Activated naive CD8-positive, alpha-beta T cell treated with anti-CD3 and anti-CD28 coated beads for 36 hours (primary cell): ENCODE results near the gene CDK19. TPM values are rescaled to one million over a fixed set of nuclear protein-coding genes. Genes with fewer than 3 reads are reported as not detected.

Experiments used
- DNase-seq: peaks from one replicate; pipeline ENCODE4 v3.0.0; 2021
- H3K27ac Mint-ChIP-seq: one replicate; pipeline ENCODE4 v1.8.0; 2022; ENCODE audit warnings: mild to moderate bottlenecking, moderate library complexity, mixed read lengths
- H3K27me3 Mint-ChIP-seq: one replicate; pipeline ENCODE4 v1.8.0; 2022; ENCODE audit warnings: mild to moderate bottlenecking, mixed read lengths
- H3K36me3 Mint-ChIP-seq: one replicate; pipeline ENCODE4 v1.8.0; 2021; ENCODE audit warnings: mild to moderate bottlenecking, mixed read lengths
- H3K4me1 Mint-ChIP-seq: one replicate; pipeline ENCODE4 v1.8.0; 2021; ENCODE audit warnings: mixed read lengths
- H3K4me3 Mint-ChIP-seq: one replicate; pipeline ENCODE4 v1.8.0; 2022; ENCODE audit warnings: mild to moderate bottlenecking, moderate library complexity, mixed read lengths
- H3K9me3 Mint-ChIP-seq: one replicate; pipeline ENCODE4 v1.8.0; 2022; ENCODE audit warnings: mixed read lengths
- total RNA-seq, 2 experiments: library from RNA; stranded (reverse); gene quantifications; one replicate each; pipeline ENCODE4 v1.2.3, GENCODE V29; 2021

The CDK19 gene
- total RNA-seq, 2 experiments from 2014 or later = 8.8 to 9.2 TPM

DNA sequence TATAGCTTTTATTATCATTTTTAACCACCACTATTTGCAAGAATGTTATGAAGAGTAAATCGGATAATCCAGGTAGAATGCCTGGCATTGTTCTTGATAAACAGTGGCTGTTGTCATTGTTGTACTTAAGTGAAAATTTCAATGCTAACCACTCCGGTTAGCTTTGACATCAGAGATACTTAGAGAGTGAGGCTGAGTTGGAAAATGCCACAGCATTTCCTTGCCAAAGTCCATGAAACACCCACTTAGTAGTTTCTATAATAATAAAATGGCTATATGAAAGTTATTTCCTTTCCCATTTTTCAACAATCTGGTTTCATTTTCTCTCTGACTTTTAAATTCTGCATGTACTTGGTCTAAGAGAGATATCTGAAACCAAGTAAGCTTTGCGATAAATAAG lies 132.0 kb downstream of the CDK19 start:
- peaks cover 16% of the 10 kb centered on the region for H3K4me1 Mint-ChIP-seq
- DNase-seq = no peak
- no peaks in the 10 kb centered on the region for H3K27me3 Mint-ChIP-seq
- H3K9me3 Mint-ChIP-seq = no peaks in the 10 kb centered on the region
- H3K4me3 Mint-ChIP-seq = no peak overlapping the region
- H3K36me3 Mint-ChIP-seq = no peaks in the 10 kb centered on the region
- no peak overlapping the region for H3K27ac Mint-ChIP-seq

- no peaks in the 10 kb centered on the region for H3K36me3 Mint-ChIP-seq
- peaks cover 13% of the 10 kb centered on the region for H3K4me1 Mint-ChIP-seq
- H3K27me3 Mint-ChIP-seq = no peaks in the 10 kb centered on the region
- no peak overlapping the region for H3K4me3 Mint-ChIP-seq
- no peak overlapping the region for H3K27ac Mint-ChIP-seq
- DNase-seq = peak; percentile 53
- no peaks in the 10 kb centered on the region for H3K9me3 Mint-ChIP-seq
These were observed 132.8 kb downstream of the CDK19 start for GRCh38 chr6:110682460-110682853.

GRCh38 chr6:110681543-110682459 lies 133.5 kb downstream of the CDK19 start:
- no peak for DNase-seq
- Mint-ChIP-seq H3K4me3 (no peak overlapping the region), H3K9me3 (no peaks in the 10 kb centered on the region), H3K27ac (no peak overlapping the region), H3K36me3 (no peaks in the 10 kb centered on the region), H3K27me3 (no peaks in the 10 kb centered on the region), H3K4me1 (peaks cover 8% of the 10 kb centered on the region)

DNA sequence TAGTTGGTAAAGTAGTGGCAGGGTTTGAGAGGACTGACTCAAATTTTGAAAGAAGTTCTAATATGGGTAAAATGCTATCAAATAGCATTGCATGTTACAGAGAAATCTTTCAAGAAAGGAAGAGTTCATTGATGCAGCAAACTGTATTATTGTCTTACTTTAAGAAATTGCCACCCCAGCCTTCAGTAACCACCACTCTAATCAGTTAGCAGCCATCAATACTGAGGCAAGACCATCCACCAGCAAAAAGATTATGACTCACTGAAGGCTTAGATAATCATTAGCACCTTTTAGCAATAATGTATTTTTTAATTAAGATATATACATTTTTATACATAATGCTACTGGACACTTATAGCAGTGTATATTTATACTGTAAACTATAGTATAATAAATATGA lies 138.9 kb downstream of the CDK19 start:
- Mint-ChIP-seq H3K4me3 (no peak overlapping the region), H3K27me3 (no peaks in the 10 kb centered on the region), H3K36me3 (no peaks in the 10 kb centered on the region), H3K4me1 (no peaks in the 10 kb centered on the region), H3K9me3 (no peaks in the 10 kb centered on the region), H3K27ac (no peak overlapping the region)
- no peak for DNase-seq

DNA sequence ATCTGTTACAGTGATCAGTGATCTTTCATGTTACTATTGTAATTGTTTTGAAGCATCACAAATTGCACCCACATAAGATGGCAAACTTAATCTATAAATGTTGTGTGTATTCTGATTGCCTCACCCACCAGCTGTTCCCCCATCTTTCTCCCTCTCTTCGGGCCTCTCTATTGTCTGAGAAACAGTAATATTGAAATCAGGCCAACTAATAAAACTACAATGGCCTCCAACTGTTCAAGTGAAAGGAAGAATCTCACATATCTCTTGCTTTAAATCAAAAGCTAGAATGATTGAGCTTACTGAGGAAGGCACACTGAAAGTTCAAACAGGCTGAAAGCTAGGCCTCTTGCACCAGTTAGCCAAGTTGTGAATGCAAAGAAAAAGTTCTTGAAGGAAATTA lies 141.2 kb downstream of the CDK19 start:
- Mint-ChIP-seq H3K9me3 (no peaks in the 10 kb centered on the region), H3K4me1 (peaks cover 2% of the 10 kb centered on the region), H3K36me3 (no peaks in the 10 kb centered on the region), H3K4me3 (no peak overlapping the region), H3K27ac (no peak overlapping the region), H3K27me3 (no peaks in the 10 kb centered on the region)
- no peak for DNase-seq

GRCh38 chr6:110672122-110672521 lies 143.1 kb downstream of the CDK19 start:
- Mint-ChIP-seq H3K4me3 (no peak overlapping the region), H3K4me1 (peaks cover 2% of the 10 kb centered on the region), H3K27ac (no peak overlapping the region), H3K27me3 (no peaks in the 10 kb centered on the region), H3K9me3 (no peaks in the 10 kb centered on the region), H3K36me3 (no peaks in the 10 kb centered on the region)
- DNase-seq = no peak

GRCh38 chr6:110671447-110671846 lies 143.8 kb downstream of the CDK19 start:
- no peaks in the 10 kb centered on the region for H3K27me3 Mint-ChIP-seq
- no peaks in the 10 kb centered on the region for H3K36me3 Mint-ChIP-seq
- no peaks in the 10 kb centered on the region for H3K9me3 Mint-ChIP-seq
- H3K4me3 Mint-ChIP-seq = no peak overlapping the region
- no peak overlapping the region for H3K27ac Mint-ChIP-seq
- no peak for DNase-seq
- peaks cover 2% of the 10 kb centered on the region for H3K4me1 Mint-ChIP-seq

GRCh38 chr6:110665600-110665999 lies 149.7 kb downstream of the CDK19 start:
- no peak for DNase-seq
- H3K27me3 Mint-ChIP-seq = no peaks in the 10 kb centered on the region
- H3K9me3 Mint-ChIP-seq = peaks cover 2% of the 10 kb centered on the region
- H3K27ac Mint-ChIP-seq = no peak overlapping the region
- H3K4me1 Mint-ChIP-seq = peaks cover 2% of the 10 kb centered on the region
- H3K36me3 Mint-ChIP-seq = peaks cover under 1% of the 10 kb centered on the region
- no peak overlapping the region for H3K4me3 Mint-ChIP-seq

DNA sequence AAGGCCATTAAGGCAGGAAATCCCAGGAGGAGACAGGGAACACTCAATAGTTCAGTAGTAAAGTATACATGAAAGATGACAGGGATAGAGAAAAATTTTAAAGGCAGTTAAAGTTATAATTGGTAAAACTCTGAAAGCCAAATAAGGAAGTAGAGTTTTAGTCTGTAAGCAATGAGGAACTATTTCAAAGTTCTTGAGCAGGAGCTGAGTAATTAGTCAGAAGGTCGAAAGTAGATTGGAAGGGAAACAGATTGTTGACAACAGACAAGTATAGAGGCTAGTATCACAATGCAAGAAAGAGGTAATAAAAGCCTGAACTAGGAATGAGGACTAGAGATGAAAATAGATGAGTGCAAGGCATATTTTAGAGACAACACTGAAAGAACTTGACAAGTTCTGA lies 150.3 kb downstream of the CDK19 start:
- H3K36me3 Mint-ChIP-seq = peaks cover 2% of the 10 kb centered on the region
- no peaks in the 10 kb centered on the region for H3K27me3 Mint-ChIP-seq
- no peak for DNase-seq
- no peaks in the 10 kb centered on the region for H3K4me1 Mint-ChIP-seq
- no peak overlapping the region for H3K4me3 Mint-ChIP-seq
- peaks cover 2% of the 10 kb centered on the region for H3K9me3 Mint-ChIP-seq
- no peak overlapping the region for H3K27ac Mint-ChIP-seq

GRCh38 chr6:110662490-110663211 lies 152.6 kb downstream of the CDK19 start:
- peaks cover 2% of the 10 kb centered on the region for H3K36me3 Mint-ChIP-seq
- peaks cover 2% of the 10 kb centered on the region for H3K9me3 Mint-ChIP-seq
- no peaks in the 10 kb centered on the region for H3K4me1 Mint-ChIP-seq
- H3K4me3 Mint-ChIP-seq = no peak overlapping the region
- DNase-seq = no peak
- no peaks in the 10 kb centered on the region for H3K27me3 Mint-ChIP-seq
- H3K27ac Mint-ChIP-seq = no peak overlapping the region

DNA sequence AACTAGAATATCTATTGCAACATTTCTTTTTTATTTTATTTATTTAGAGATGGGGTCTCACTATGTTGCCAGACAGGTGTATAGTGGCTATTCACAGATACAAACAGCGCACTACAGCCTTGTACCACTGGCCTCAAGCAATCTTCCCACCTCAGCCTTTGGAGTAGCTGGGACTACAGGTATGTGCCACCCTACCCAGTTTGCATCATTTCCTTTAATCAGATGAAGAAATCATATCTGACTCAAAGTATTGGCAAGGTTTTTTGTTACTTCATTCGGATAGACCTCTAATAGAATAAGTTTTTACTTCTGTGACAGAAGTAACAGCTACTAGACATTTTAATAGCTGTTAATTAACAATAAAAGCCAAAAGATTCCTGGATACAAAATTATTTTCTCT lies 153.9 kb downstream of the CDK19 start:
- H3K4me1 Mint-ChIP-seq = no peaks in the 10 kb centered on the region
- DNase-seq = no peak
- no peak overlapping the region for H3K4me3 Mint-ChIP-seq
- peaks cover 2% of the 10 kb centered on the region for H3K36me3 Mint-ChIP-seq
- no peak overlapping the region for H3K27ac Mint-ChIP-seq
- H3K9me3 Mint-ChIP-seq = peaks cover 2% of the 10 kb centered on the region
- H3K27me3 Mint-ChIP-seq = no peaks in the 10 kb centered on the region

- Mint-ChIP-seq H3K4me1 (no peaks in the 10 kb centered on the region), H3K9me3 (peaks cover 2% of the 10 kb centered on the region), H3K27ac (no peak overlapping the region), H3K27me3 (no peaks in the 10 kb centered on the region), H3K4me3 (no peak overlapping the region), H3K36me3 (peaks cover 2% of the 10 kb centered on the region)
- DNase-seq = no peak
These were observed 155.1 kb downstream of the CDK19 start for GRCh38 chr6:110660066-110660655.

GRCh38 chr6:110658631-110659211 lies 156.5 kb downstream of the CDK19 start:
- DNase-seq = no peak
- Mint-ChIP-seq H3K36me3 (peaks cover 2% of the 10 kb centered on the region), H3K4me1 (no peaks in the 10 kb centered on the region), H3K9me3 (peaks cover 2% of the 10 kb centered on the region), H3K27ac (no peak overlapping the region), H3K27me3 (no peaks in the 10 kb centered on the region), H3K4me3 (no peak overlapping the region)

DNA sequence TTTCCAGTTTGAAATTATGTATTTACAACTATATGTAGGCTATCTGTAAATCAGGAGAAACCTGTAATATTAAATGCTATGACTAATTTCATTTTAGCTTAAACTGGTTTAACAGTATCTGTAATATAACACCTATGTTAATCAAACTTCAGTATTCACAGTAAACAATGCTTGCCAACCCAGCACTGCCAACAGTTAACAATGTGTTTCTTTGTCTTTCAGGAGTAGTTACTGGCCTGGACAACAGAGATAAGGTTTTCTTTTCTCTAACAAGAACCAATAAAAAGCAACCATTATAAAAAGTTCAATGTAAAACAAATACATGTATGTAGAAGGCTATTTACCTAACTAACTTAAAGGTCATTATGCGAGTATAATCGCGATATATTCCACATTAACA lies 158.8 kb downstream of the CDK19 start:
- H3K4me1 Mint-ChIP-seq = peaks cover 2% of the 10 kb centered on the region
- H3K27me3 Mint-ChIP-seq = no peaks in the 10 kb centered on the region
- H3K36me3 Mint-ChIP-seq = peaks cover 2% of the 10 kb centered on the region
- DNase-seq = no peak
- peaks cover 2% of the 10 kb centered on the region for H3K9me3 Mint-ChIP-seq
- H3K4me3 Mint-ChIP-seq = no peak overlapping the region
- H3K27ac Mint-ChIP-seq = no peak overlapping the region

GRCh38 chr6:110655821-110656220 lies 159.4 kb downstream of the CDK19 start:
- H3K36me3 Mint-ChIP-seq = peaks cover 2% of the 10 kb centered on the region
- no peak overlapping the region for H3K27ac Mint-ChIP-seq
- H3K4me3 Mint-ChIP-seq = no peak overlapping the region
- H3K4me1 Mint-ChIP-seq = peaks cover 2% of the 10 kb centered on the region
- peaks cover under 1% of the 10 kb centered on the region for H3K9me3 Mint-ChIP-seq
- H3K27me3 Mint-ChIP-seq = no peaks in the 10 kb centered on the region
- DNase-seq = no peak
